T-helper 2 cell treated with Interferon-gamma antibody and Interleukin-4, amounts not matched to agents 100 ng/mL and 5 ng/mL, for 36 hours (primary cell): ENCODE measurements around the gene FSTL4. TPM values are rescaled to one million over a fixed set of nuclear protein-coding genes. Genes with fewer than 3 reads are reported as not detected.

ENCODE experiments used
- intact Hi-C: fragments of 100-400 bp; cut with micrococcal nuclease; formaldehyde crosslinking; loops from one replicate; pipeline ENCODE4 v1.15.1; 2023
- total RNA-seq: library from RNA; stranded (reverse); gene quantifications from 2 replicates; pipeline ENCODE4 v1.2.3, GENCODE V29; 2022

Gene FSTL4
- not detected in 2 replicates for total RNA-seq

DNA sequence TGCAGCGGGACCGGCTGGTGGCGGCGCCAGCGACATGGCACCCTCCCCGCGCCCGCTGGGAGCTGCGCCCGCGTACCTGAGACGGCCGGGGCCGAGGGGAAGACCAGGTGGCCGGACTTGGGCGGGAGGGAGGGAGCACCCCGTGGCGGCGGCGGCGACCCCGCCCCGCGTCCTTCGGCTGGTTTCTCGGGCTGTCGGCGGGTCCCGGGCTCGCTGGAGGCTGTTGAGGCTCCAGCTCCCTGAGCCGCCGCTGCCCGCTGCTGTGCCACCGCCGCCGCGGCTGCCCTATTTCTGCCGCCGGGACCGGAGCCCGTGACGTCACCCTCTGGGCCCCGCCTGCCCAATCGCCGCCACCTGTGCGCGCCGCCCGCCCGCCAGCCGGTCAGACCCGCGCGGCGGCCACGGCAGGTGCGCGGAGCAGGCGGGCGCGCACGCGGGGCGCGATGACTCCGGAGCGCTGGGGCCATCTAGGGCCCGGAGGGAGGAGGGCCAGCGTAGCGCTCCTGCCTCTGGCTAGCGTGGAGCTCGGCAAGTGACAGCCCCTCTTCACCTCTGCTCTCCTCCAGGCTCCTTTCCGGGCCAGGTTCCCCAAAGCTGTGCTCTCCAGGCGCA lies at the start of gene FSTL4:
Gene FSTL4 (minus strand): TSS at position 293 of the 612 bp plus-strand sequence.
- intact Hi-C loops, result loop anchor here (5.0 kb wide), 1 partner anchor 60 kb away; no protein-coding TSS in a partner anchor

GRCh38 chr5:133661389-133661788 lies 49.0 kb upstream of the FSTL4 start:
- intact Hi-C loops, result no loop called here

- intact Hi-C loops, result no loop called here
These were observed 46.0 kb upstream of the FSTL4 start for GRCh38 chr5:133658327-133658726.

GRCh38 chr5:133657036-133657435 lies 44.7 kb upstream of the FSTL4 start:
- intact Hi-C loops, result no loop called here

GRCh38 chr5:133655966-133656365 lies 43.6 kb upstream of the FSTL4 start:
- intact Hi-C loops, result no loop called here

DNA sequence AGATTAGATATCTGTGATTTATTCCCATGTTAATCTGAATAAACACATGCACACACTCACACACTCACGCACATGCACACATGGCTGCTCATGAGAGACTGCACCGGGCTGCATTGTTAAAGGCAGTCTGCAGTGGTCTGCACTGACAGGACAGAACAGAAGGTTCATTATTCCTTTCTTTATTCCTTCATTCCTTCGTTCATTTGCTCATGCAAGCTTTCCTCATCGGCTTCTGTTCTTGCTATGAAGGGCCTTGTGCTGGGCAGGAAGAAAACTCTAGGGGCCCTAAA lies 41.4 kb upstream of the FSTL4 start:
- intact Hi-C loops, result no loop called here

GRCh38 chr5:133652951-133653759 lies 40.8 kb upstream of the FSTL4 start:
- intact Hi-C loops, result no loop called here

DNA sequence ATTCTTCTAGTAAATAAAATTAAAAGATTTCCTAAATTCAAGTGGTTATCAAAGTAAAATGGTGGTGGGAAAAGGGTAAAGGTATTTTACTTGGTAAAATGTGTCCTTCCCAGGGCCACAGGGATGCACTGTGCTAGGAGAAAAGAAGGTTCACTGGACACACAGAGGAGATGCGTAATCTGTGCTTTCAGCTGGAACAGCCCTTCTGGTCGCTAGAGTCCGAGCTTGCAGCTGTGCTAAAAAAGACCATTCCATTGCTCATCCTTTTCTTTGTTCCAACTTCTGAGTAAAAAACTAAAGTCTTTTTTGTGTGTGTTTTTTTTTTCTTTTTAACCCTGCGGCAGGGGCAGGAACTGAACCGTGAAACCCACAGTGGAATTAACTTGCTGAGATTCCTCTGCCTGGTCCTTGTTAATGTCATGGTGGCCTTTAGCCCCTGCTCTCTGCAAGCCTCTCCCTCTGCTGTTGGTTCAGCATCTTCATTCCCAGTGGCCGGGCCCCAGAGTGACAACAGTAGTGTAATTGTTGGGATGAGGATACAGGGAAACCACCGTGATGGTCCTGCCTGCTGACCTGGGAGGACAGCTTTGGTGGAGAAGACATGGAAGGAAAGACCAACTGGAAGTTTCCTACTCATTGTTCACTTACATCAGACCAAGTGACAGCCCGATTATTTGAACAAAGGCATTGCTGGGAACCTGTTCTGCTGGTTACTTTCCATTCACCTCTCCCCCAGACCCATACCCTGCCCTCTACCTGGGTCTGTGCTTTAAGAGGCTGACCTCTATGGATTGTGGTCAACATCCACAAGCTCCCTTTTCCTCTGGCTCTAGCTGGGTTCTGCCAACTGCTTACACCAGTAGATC lies 31.9 kb upstream of the FSTL4 start:
- intact Hi-C loops, result no loop called here

- intact Hi-C loops, result no loop called here
These were observed 31.0 kb upstream of the FSTL4 start for GRCh38 chr5:133643365-133643764.

GRCh38 chr5:133642153-133642722 lies 29.9 kb upstream of the FSTL4 start:
- intact Hi-C loops, result no loop called here

DNA sequence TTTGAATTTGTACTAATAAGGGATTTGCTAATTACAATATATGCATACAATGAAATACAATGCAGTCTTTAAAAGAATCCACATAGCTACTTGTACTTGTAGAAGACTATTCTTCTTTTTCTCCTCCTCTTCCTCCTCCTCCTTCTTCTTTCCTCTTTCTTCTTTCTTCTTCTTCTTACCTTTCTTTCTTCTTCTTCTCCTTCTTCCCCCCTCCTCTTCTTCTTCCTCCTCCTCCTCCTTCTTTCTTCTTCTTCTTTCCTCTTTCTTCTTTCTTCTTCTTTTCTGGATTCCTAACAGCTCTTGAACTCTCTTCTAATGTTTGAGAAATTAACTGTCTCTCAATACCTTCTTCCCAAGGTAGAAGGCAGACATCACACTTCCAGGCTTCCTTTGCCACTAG lies 29.3 kb upstream of the FSTL4 start:
- intact Hi-C loops, result no loop called here

GRCh38 chr5:133639850-133640528 lies 27.6 kb upstream of the FSTL4 start:
- intact Hi-C loops, result no loop called here

GRCh38 chr5:133638436-133638835 lies 26.1 kb upstream of the FSTL4 start:
- intact Hi-C loops, result no loop called here

DNA sequence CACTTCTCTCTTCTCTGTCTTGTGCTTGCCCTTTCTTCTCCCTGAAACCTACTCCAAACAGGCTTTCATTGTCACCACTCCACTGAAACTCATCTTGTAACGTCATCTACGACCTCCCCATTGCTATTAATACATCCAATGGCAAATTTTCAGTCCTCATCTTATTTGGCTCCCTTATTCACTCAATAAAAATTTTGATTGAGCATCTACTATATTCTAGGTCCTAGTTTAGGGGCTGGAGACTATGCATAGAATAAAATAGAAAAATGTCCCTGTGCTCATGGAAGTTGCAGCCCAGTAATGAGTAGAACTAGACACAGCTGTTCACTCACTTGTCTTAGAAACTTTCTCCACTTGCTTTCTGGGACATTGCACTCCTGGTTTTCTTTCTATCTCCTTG lies 24.9 kb upstream of the FSTL4 start:
- intact Hi-C loops, result no loop called here

DNA sequence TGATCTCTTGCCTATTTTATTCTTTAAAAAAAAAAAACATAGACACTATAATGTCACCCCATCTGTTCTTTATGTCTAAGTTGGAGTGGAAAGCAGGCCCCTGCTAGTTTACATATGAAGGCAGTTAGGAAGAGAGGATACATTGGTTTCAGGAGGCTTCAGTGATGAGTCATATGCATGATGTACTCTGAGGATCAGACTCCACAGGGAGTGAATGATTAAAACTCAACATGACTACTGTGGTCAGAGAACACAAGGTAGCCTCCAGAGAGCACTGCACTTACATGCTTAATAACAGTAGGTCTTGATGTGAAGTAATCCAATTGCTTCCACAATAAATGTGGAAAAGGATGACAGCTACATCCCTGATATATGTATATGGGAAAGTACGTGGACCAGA lies 22.7 kb upstream of the FSTL4 start:
- intact Hi-C loops, result no loop called here

DNA sequence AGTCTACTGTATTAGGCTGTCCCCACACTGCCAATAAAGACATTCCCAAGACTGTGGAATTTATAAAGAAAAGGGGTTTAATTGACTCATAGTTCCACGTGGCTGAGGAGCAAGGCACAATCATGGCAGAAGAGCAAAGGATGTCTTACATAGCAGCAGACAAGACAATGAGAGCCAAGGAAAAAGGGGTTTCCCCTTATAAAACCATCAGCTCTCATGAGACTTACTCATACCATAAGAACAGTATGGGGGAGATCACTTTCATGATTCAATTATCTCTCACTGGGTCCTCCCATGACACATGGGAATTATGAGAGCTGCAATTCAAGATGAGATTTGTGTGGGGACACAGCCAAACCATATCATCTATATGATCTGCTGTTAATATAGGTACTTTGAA lies 14.8 kb upstream of the FSTL4 start:
- intact Hi-C loops, result no loop called here

- intact Hi-C loops, result no loop called here
These were observed 12.0 kb upstream of the FSTL4 start for GRCh38 chr5:133624316-133624715.

- intact Hi-C loops, result no loop called here
These were observed 5.8 kb upstream of the FSTL4 start for GRCh38 chr5:133618141-133618540.

- intact Hi-C loops, result loop anchor here (5.0 kb wide), 1 partner anchor 61 kb away; no protein-coding TSS in a partner anchor
These were observed 1.4 kb upstream of the FSTL4 start for GRCh38 chr5:133613743-133614142.

DNA sequence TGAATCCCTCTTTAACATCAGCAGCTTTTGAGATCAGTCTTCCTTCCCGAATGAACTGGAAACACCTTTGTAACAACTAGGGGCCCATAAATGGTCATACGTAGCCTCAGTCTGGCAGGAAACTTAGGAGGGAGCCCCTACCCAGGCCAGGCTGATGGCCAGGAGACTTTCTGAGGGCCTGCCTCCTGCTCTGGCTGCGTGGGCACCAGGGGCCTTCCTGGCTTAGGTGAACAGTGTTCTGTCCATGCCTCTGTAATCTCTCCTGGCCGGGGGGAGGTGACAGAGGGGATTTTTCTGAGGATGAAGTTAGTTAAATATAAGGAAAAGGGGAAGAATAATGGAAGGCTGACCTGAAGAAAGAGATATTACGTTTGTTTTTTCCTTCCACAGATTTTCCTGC lies 843 bp upstream of the FSTL4 start:
- intact Hi-C loops, result loop anchor here (5.0 kb wide), 1 partner anchor 61 kb away; no protein-coding TSS in a partner anchor
